Measurements from ENCODE around the gene CCP110.

DNA sequence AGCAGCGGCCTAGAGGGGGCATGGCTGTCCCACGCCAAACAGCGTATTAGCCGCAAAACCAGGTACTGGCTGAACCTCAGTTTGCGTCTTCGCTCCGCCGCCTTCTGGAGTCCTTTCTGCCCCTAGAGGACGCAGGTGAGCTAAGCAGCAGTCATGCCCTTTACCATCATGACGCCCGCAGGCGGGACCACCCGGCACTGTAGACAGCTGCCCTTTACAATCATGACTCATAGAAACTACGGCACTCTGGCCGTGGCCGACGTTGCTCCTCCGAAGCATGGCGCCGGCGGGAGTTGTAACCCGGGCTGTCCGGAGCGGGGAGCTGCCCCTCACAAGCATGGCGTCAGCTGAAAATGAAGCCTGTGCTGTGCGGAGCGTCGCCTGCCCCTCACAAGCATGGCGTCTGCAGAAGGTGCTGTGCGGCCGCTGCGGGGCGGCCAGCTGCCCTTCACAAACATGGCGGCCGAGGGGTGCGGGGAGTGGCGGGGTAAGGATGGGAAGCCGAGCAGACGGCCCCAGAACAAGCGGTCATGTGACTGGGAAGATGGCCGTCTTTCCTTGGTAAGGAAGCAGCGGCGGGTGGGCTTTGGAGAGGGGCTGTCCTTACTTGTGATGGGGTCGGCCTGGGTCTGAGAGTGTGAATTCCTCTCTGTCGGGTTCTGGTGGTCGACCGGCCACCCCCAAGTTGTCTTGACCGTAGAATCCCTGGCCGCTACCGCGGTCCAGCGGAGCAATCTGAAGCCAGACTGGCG is 31.6 kb downstream of the CCP110 start, which contains the start of gene VPS35L:
- no peak for TF ChIP-seq POLR2A (IDR thresholded peaks at IDR 0.05)
- TF ChIP-seq, protein P1, sequence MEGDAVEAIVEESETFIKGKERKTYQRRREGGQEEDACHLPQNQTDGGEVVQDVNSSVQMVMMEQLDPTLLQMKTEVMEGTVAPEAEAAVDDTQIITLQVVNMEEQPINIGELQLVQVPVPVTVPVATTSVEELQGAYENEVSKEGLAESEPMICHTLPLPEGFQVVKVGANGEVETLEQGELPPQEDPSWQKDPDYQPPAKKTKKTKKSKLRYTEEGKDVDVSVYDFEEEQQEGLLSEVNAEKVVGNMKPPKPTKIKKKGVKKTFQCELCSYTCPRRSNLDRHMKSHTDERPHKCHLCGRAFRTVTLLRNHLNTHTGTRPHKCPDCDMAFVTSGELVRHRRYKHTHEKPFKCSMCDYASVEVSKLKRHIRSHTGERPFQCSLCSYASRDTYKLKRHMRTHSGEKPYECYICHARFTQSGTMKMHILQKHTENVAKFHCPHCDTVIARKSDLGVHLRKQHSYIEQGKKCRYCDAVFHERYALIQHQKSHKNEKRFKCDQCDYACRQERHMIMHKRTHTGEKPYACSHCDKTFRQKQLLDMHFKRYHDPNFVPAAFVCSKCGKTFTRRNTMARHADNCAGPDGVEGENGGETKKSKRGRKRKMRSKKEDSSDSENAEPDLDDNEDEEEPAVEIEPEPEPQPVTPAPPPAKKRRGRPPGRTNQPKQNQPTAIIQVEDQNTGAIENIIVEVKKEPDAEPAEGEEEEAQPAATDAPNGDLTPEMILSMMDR (IDR thresholded peaks at IDR 0.05), result peak in 1 of 3 donors; percentile 43
